Natural killer cell (primary cell): Measurements from ENCODE around the gene FMR1NB. TPM values are rescaled to one million over a fixed set of nuclear protein-coding genes. Genes with fewer than 3 reads are reported as not detected.

Source experiments
- ATAC-seq, 3 donors: fragments of 150-1000 bp in 2 of 3; fragments of 200-7000 bp in 1 of 3; cut with Tn5 transposase; 1 replicate in 1 of 3; 2 replicates in 2 of 3; pipeline ENCODE4 v1.10.0; 2021; ENCODE audit warnings: mild to moderate bottlenecking in 2 of 3, moderate library complexity in 2 of 3
- DNase-seq, 2 donors: peaks; one replicate each; pipeline versions ENCODE4 v3.0.0 to v3.0.0-alpha.2; 2013 to 2021; ENCODE audit warnings: mixed read lengths in 1 of 2
- H3K27ac ChIP-seq: one replicate; pipeline ENCODE4 v1.5.1; 2013; ENCODE audit warnings: mild to moderate bottlenecking, low read length
- H3K27me3 ChIP-seq: one replicate; pipeline ENCODE4 v1.6.1; 2013; ENCODE audit warnings: low read length; ENCODE audit not compliant: control insufficient read depth, insufficient read depth
- H3K36me3 ChIP-seq: one replicate; pipeline ENCODE4 v1.6.1; 2013; ENCODE audit warnings: low read length; ENCODE audit not compliant: control insufficient read depth, insufficient read depth
- H3K4me1 ChIP-seq: one replicate; pipeline ENCODE4 v1.6.1; 2013; ENCODE audit warnings: low read length; ENCODE audit not compliant: control insufficient read depth, insufficient read depth
- H3K4me3 ChIP-seq: one replicate; pipeline ENCODE4 v1.5.1; 2013; ENCODE audit warnings: low read length
- H3K9me3 ChIP-seq: one replicate; pipeline ENCODE4 v1.6.1; 2013; ENCODE audit warnings: low read length; ENCODE audit not compliant: control insufficient read depth, insufficient read depth
- H3K27ac Mint-ChIP-seq, 2 donors: one replicate each; pipeline ENCODE4 v1.8.0; 2022; ENCODE audit warnings: mild to moderate bottlenecking in 2 of 2, mixed read lengths in 2 of 2, moderate library complexity in 1 of 2
- H3K27me3 Mint-ChIP-seq, 2 donors: one replicate each; pipeline ENCODE4 v1.8.0; 2022; ENCODE audit warnings: low read depth in 2 of 2, mixed read lengths in 2 of 2
- H3K36me3 Mint-ChIP-seq: one replicate; pipeline ENCODE4 v1.8.0; 2022; ENCODE audit warnings: mixed read lengths
- H3K4me1 Mint-ChIP-seq, 2 donors: one replicate each; pipeline ENCODE4 v1.8.0; 2022; ENCODE audit warnings: mixed read lengths in 2 of 2
- H3K4me3 Mint-ChIP-seq: one replicate; pipeline ENCODE4 v1.8.0; 2022; ENCODE audit warnings: mild to moderate bottlenecking, moderate library complexity, mixed read lengths
- H3K9me3 Mint-ChIP-seq, 2 donors: one replicate each; pipeline ENCODE4 v1.8.0; 2022; ENCODE audit warnings: mixed read lengths in 2 of 2
- CTCF ChIP-seq: fragments of 200-600 bp; IDR thresholded peaks from one replicate; pipeline ENCODE4 v1.8.0; 2022; ENCODE audit warnings: antibody characterized with exemption
- WGBS: methylation state at CpG from one replicate; pipeline ENCODE4 v1.1.7; 2013; ENCODE audit warnings: missing lambda C conversion rate; ENCODE audit not compliant: insufficient coverage; 5-methylcytosine and 5-hydroxymethylcytosine counted together
- intact Hi-C: fragments of 100-400 bp; cut with micrococcal nuclease; formaldehyde crosslinking; loops from one replicate; pipeline ENCODE4 v1.14.2; 2022
- total RNA-seq, 4 donors: library from RNA; stranded (reverse); fragments of 120-200 nt in 1 of 4; gene quantifications; one replicate each; pipeline versions ENCODE4 v1.2.3 to v1.2.4, GENCODE V29; 2013 to 2022

Gene FMR1NB
- total RNA-seq, 3 donors from 2014 or later (not counting 1 experiment from before 2014, with no cell fraction given) = not detected

DNA sequence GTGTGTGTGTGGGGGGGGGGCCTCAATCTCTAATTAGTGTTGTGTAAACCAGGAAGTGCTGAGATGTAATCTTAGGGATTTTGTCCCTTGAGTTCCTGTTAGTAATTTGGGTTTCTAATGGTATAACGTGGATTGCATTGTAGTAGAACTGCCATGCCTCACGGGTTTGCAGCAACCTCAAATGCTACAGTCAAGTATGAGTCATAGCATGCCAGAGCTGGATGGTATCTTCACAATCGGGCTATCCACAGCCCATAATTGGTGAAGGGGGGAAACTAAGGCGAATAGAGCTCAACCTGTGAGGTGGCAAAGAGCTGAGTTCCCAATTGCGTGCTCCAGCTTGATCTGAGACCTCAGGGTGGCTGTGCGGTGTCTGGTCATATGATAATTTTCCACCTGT, 2.2 kb upstream of the FMR1NB start:
- no peaks in the 10 kb centered on the region for H3K36me3 Mint-ChIP-seq
- no peaks in the 10 kb centered on the region for H3K27me3 ChIP-seq

GRCh38 chrX:148020329-148020728, 39.2 kb downstream of the FMR1NB start:
- Histone ChIP-seq H3K27me3 (no peaks in the 10 kb centered on the region), H3K4me1 (no peaks in the 10 kb centered on the region), H3K9me3 (no peaks in the 10 kb centered on the region), H3K36me3 (no peaks in the 10 kb centered on the region), H3K27ac (no peak overlapping the region), H3K4me3 (no peak overlapping the region)
- WGBS = 73% methylated on average over 2 of the region's 2 CpGs
- Mint-ChIP-seq H3K4me1 (no peaks in the 10 kb centered on the region), H3K27me3 (peaks cover 6 to 28% of the 10 kb centered on the region in 2 donors), H3K27ac (no peak overlapping the region), H3K4me3 (no peak overlapping the region), H3K9me3 (peaks cover 0 to 2% of the 10 kb centered on the region in 2 donors), H3K36me3 (no peaks in the 10 kb centered on the region)
- ATAC-seq (no peak), DNase-seq (no peak)
- no peak for TF ChIP-seq CTCF
- intact Hi-C loops = no loop called here

More for the DNA sequence above, 2.2 kb upstream of the FMR1NB start:
- H3K9me3 Mint-ChIP-seq = no peaks in the 10 kb centered on the region
- DNase-seq (no peak), ATAC-seq (no peak)
- Histone ChIP-seq H3K9me3 (no peaks in the 10 kb centered on the region), H3K36me3 (no peaks in the 10 kb centered on the region), H3K4me1 (no peaks in the 10 kb centered on the region), H3K27ac (no peak overlapping the region), H3K4me3 (no peak overlapping the region)
- no peaks in the 10 kb centered on the region for H3K4me1 Mint-ChIP-seq
- H3K27ac Mint-ChIP-seq = no peak overlapping the region
- TF ChIP-seq CTCF = no peak
- intact Hi-C loops = no loop called here
- 89% methylated on average over 6 of the region's 6 CpGs for WGBS
- no peak overlapping the region for H3K4me3 Mint-ChIP-seq
- H3K27me3 Mint-ChIP-seq = no peaks in the 10 kb centered on the region

DNA sequence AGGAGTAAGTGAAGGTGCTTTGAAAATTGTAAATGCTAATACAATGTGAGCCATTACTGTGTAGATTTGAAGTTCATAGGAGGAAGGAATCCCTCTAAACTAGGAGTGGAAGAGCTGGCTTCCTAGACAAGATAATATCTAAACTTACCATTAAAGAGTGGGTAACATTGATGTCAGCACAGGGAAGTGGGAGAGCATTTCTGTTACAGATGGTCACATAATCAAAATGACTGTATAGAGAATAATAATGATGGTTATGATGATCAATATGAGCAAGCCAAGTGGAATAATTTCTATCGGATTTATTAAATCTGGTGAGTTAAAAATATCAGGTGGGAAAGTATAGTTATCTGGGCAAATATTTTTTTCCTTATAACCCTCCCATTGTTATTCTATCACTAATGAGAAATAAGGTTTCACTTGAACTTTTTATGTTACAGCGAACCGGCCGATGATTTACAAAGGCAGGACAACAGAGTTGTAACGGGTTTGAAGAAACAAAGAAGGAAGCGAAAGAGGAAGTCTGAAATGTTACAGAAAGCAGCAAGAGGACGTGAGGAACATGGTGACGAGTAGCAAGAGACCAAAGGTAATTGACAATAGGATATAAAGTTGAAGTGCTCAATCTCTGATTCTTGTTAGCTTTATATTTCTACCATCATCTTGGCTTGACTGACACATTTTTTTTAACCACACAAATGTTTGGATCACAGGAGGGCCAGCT, 43.5 kb downstream of the FMR1NB start:
- no peaks in the 10 kb centered on the region for H3K9me3 ChIP-seq
- no peak for ATAC-seq
- Mint-ChIP-seq H3K9me3 (no peaks in the 10 kb centered on the region), H3K4me3 (no peak overlapping the region), H3K27ac (no peak overlapping the region), H3K27me3 (peaks cover 6 to 34% of the 10 kb centered on the region in 2 donors), H3K4me1 (no peaks in the 10 kb centered on the region), H3K36me3 (no peaks in the 10 kb centered on the region)
- no peak for DNase-seq
- intact Hi-C loops = no loop called here
- H3K27ac ChIP-seq = no peak overlapping the region
- no peak overlapping the region for H3K4me3 ChIP-seq
- no peak for TF ChIP-seq CTCF
- WGBS = 11% methylated on average over 7 of the region's 8 CpGs
- H3K27me3 ChIP-seq = no peaks in the 10 kb centered on the region
- H3K36me3 ChIP-seq = no peaks in the 10 kb centered on the region
- H3K4me1 ChIP-seq = no peaks in the 10 kb centered on the region

DNA sequence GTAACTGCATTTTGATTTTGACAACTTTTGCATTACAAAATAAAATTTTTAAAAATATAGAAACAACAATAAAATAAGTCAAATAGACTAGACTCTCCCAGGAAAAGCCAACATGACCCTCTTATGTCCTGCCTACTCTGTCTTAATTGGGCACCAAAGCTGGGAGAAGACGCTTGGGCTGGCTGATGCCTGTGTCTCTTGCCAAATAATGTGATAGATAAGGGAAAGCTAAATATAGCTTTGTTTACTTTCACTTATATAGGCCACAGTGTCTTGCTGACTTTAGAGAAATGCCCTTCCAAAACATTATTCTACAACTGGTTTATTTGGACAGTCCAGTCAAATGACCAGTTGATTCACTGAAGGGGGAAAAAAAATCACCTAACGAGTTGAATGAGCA, 54.2 kb downstream of the FMR1NB start:
- Mint-ChIP-seq H3K27ac (no peak overlapping the region), H3K9me3 (no peaks in the 10 kb centered on the region)
- no peaks in the 10 kb centered on the region for H3K36me3 ChIP-seq

More for the DNA sequence above, 54.2 kb downstream of the FMR1NB start:
- Histone ChIP-seq H3K27me3 (no peaks in the 10 kb centered on the region), H3K4me3 (no peak overlapping the region), H3K9me3 (no peaks in the 10 kb centered on the region), H3K27ac (no peak overlapping the region), H3K4me1 (no peaks in the 10 kb centered on the region)
- no peak for TF ChIP-seq CTCF
- no peak for DNase-seq
- no peaks in the 10 kb centered on the region for H3K4me1 Mint-ChIP-seq
- H3K36me3 Mint-ChIP-seq = no peaks in the 10 kb centered on the region
- peaks cover 4 to 7% of the 10 kb centered on the region in 2 donors for H3K27me3 Mint-ChIP-seq
- no peak overlapping the region for H3K4me3 Mint-ChIP-seq
- no CpG with 5 or more reads among the region's 2 CpGs for whole genome bisulfite sequencing
- intact Hi-C loops = no loop called here
- ATAC-seq = no peak
